OCI-LY7 (cell line): Measurements from ENCODE around the gene EXOG.

ENCODE experiments used
- EZH2phosphoT487 ChIP-seq: fragments of 200-600 bp; sonication (generic); IDR thresholded peaks from 2 replicates; pipeline ENCODE4 v1.6.1; 2018; ENCODE audit warnings: low read depth, borderline replicate concordance, mild to moderate bottlenecking, mixed run types, antibody characterized with exemption, low read length, moderate library complexity, mixed read lengths
- TF ChIP-seq, protein P1 (sequence below): fragments of 200-600 bp; sonication (generic); conservative IDR thresholded peaks from 2 replicates; pipeline ENCODE4 v1.5.1; 2014; ENCODE audit warnings: mild to moderate bottlenecking, antibody characterized with exemption, low read length, moderate library complexity, mixed read lengths

DNA sequence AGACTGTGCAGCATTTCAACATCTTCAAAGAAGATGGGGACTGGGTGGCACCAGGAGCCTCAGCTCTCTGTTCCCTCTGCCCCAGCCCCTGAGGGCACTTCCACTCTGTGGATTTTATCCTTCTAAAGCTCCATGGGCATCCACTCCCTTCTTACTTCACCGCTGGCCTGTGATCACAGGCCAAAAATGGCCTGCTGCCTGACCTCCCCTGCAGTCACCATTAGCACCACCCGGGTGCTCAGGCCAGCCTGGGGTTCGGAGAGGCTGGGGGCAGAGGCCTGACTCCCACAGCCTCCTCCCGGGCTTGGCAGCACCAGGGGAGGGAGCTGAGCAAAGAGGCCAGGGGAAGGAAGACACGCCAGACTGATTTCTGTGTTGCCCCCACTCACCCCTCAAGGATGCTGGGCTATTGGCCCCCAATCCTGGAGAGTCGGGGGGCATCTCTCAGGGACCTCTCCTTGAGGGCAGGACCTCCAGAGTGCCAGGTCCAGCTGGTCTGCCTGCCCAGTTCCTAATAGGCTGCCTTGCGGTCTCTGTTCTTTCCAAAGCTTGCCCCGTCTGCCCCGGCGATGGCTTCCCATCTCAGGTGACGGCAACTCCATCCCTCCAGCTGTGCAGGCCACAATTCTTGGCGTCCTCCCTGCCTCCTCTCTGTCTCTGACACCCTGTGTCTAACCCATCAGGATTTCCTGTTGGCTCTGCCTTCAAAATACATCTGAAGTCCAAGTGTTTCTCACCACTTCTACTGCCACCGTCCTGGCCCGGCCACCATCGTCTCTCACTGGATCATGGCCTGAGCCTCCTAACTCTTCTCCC is 67.1 kb downstream of the EXOG start:
- TF ChIP-seq, protein P1, sequence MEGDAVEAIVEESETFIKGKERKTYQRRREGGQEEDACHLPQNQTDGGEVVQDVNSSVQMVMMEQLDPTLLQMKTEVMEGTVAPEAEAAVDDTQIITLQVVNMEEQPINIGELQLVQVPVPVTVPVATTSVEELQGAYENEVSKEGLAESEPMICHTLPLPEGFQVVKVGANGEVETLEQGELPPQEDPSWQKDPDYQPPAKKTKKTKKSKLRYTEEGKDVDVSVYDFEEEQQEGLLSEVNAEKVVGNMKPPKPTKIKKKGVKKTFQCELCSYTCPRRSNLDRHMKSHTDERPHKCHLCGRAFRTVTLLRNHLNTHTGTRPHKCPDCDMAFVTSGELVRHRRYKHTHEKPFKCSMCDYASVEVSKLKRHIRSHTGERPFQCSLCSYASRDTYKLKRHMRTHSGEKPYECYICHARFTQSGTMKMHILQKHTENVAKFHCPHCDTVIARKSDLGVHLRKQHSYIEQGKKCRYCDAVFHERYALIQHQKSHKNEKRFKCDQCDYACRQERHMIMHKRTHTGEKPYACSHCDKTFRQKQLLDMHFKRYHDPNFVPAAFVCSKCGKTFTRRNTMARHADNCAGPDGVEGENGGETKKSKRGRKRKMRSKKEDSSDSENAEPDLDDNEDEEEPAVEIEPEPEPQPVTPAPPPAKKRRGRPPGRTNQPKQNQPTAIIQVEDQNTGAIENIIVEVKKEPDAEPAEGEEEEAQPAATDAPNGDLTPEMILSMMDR: no peak
- TF ChIP-seq EZH2phosphoT487: no peak
